Heart left ventricle (tissue), 16 donors: ENCODE measurements around the gene ZFAND3. TPM values are rescaled to one million over a fixed set of nuclear protein-coding genes. Genes with fewer than 3 reads are reported as not detected.
"Not testable (repeated sequence)": the region's sequence is repeated elsewhere in the genome, so short reads cannot be mapped to it uniquely, and the experiment has no call there.

Source experiments
- ATAC-seq, 4 donors: fragments of 200-7000 bp; cut with Tn5 transposase; one replicate each; pipeline ENCODE4 v1.9.1; 2020 to 2022; ENCODE audit warnings: moderate library complexity in 4 of 4, mild to moderate bottlenecking in 3 of 4, moderate number of reproducible peaks in 1 of 4
- DNase-seq, 5 donors: peaks; one replicate each; pipeline ENCODE4 v3.0.0-alpha.2; 2020
- H3K27ac ChIP-seq, 12 donors: fragments of 200-600 bp; sonication (generic) in 4 of 12; one replicate each; pipeline versions ENCODE4 v1.5.0 to v1.8.0; 2016 to 2022; ENCODE audit warnings: mild to moderate bottlenecking in 2 of 12
- H3K27me3 ChIP-seq, 9 donors: fragments of 200-600 bp; sonication (generic) in 2 of 9; one replicate each; pipeline versions ENCODE4 v1.5.1 to v1.8.0; 2016 to 2022; ENCODE audit warnings: mild to moderate bottlenecking in 3 of 9
- H3K36me3 ChIP-seq, 9 donors: fragments of 200-600 bp; sonication (generic) in 2 of 9; one replicate each; pipeline versions ENCODE4 v1.5.0 to v1.8.0; 2018 to 2022; ENCODE audit warnings: mild to moderate bottlenecking in 2 of 9
- H3K4me1 ChIP-seq, 12 donors: fragments of 200-600 bp; sonication (generic) in 4 of 12; one replicate each; pipeline versions ENCODE4 v1.5.0 to v1.8.0; 2016 to 2022; ENCODE audit warnings: mild to moderate bottlenecking in 3 of 12
- H3K4me3 ChIP-seq, 12 donors: fragments of 200-600 bp; sonication (generic) in 4 of 12; one replicate each; pipeline versions ENCODE4 v1.5.0 to v1.8.0; 2017 to 2022; ENCODE audit warnings: mild to moderate bottlenecking in 9 of 12, moderate library complexity in 4 of 12
- H3K9me3 ChIP-seq, 12 donors: fragments of 200-600 bp; sonication (generic) in 4 of 12; one replicate each; pipeline versions ENCODE4 v1.5.0 to v1.8.0; 2016 to 2022; ENCODE audit warnings: mild to moderate bottlenecking in 1 of 12
- POLR2A ChIP-seq, 2 donors: fragments of 450-650 bp; IDR thresholded peaks; one replicate each; pipeline ENCODE4 v1.6.1; 2017; ENCODE audit warnings: antibody characterized with exemption in 2 of 2, mild to moderate bottlenecking in 2 of 2, moderate library complexity in 2 of 2
- WGBS, 4 donors: extraction: QIAGEN DNeasy Blood & Tissue Kit in 2 of 4; methylation state at CpG; one replicate each; pipeline versions ENCODE4 v1.1.5 to v1.1.7; 2013 to 2018; 5-methylcytosine and 5-hydroxymethylcytosine counted together
- intact Hi-C, 10 donors: fragments of 100-400 bp; cut with DNase I; formaldehyde crosslinking; loops; one replicate each; pipeline versions ENCODE4 v1.11.1 to v1.14.2; 2022
- polyA plus RNA-seq, 2 donors: library from polyadenylated mRNA; stranded (reverse); fragments of 200-250 nt; gene quantifications; one replicate each; pipeline ENCODE4 v1.2.3, GENCODE V29; 2013
- total RNA-seq, 9 donors: library from RNA; depleted of rRNA in 2 of 9; stranded (reverse); fragments of >200 nt in 2 of 9; fragmentation: NEBNext Ultra II Directional in 3 of 9; extraction: Animal tissue kit (Norgen Biotek cat#: 25700) in 3 of 9; gene quantifications; one replicate each; pipeline versions ENCODE4 v1.1.0 to v1.2.4, GENCODE V29; 2016 to 2023
- TF ChIP-seq, protein P1 (sequence below), 12 donors: fragments of 200-600 bp; sonication (generic) in 4 of 12; IDR thresholded peaks; one replicate each; pipeline versions ENCODE4 v1.5.0 to v1.8.0; 2018 to 2022; ENCODE audit warnings: antibody characterized with exemption in 12 of 12, mild to moderate bottlenecking in 5 of 12
- donor health status: ischemic (EF 13 %, LVEDD 7.1; RV severe dilation, severe dysfunction).
- donor health status: healthy with polysubstance abuse.
- donor health status: DM: no; HTN: yes; CAD: no.
- donor health status: DM: no; HTN: no; CAD: no.
- donor health status: ischemic (EF 25% LVEDD 6.9; RV normal size, moderate dysfunction).
- donor health status: ischemic (EF 25% LVEDD 5.7; RV mildly dilated, moderate dysfunction).
- donor health status: healthy.
- donor health status: DM: yes; HTN: yes; CAD: no.
- donor health status: ischemic (EF 35%, LVEDD 5.7; RV mildly dilated, moderate dysfunction).
- donor health status: nonischemic (EF 11% LVEDD 7.7; RV severe dilation, severe dysfunction).
- donor health status: DM: yes; HTN: yes; CAD: no.
- donor health status: PGD.
- donor health status: ischemic (EF 29% LVEDD 5.4; RV normal size, mild dysfunction).
- donor health status: nonischemic (EF 23%, LVEDD 6.1; RV moderate dilation, normal function).

Gene ZFAND3
- total and polyA plus RNA-seq, 11 donors: 29.1 to 114 (median 88.2) TPM

DNA sequence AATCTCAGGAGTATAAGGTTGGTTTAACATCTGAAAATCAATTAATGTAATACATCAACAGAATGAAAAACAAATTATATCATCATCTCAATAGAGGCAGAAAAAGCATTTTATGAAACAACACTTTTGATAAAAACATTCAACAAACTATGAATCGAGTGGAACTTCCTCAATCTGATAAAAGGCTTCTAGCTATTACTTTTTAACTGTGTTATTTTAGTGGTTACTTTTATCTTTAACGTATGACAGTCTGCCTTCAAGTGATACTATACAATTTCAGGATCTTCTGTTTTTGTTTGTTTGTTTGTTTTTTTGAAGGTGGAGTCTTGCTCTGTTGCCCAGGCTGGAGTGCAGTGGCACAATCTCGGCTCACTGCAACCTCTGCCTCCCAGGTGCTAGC is 73.7 kb downstream of the ZFAND3 start:
- intact Hi-C loops: no loop called here
- ATAC-seq (no peak), DNase-seq (no peak)
- peaks cover 0 to 24% (median 6%) of the 10 kb centered on the region in 12 donors for H3K9me3 ChIP-seq
- TF ChIP-seq, protein P1, sequence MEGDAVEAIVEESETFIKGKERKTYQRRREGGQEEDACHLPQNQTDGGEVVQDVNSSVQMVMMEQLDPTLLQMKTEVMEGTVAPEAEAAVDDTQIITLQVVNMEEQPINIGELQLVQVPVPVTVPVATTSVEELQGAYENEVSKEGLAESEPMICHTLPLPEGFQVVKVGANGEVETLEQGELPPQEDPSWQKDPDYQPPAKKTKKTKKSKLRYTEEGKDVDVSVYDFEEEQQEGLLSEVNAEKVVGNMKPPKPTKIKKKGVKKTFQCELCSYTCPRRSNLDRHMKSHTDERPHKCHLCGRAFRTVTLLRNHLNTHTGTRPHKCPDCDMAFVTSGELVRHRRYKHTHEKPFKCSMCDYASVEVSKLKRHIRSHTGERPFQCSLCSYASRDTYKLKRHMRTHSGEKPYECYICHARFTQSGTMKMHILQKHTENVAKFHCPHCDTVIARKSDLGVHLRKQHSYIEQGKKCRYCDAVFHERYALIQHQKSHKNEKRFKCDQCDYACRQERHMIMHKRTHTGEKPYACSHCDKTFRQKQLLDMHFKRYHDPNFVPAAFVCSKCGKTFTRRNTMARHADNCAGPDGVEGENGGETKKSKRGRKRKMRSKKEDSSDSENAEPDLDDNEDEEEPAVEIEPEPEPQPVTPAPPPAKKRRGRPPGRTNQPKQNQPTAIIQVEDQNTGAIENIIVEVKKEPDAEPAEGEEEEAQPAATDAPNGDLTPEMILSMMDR (IDR thresholded peaks at IDR 0.05): no peak
- no peak for TF ChIP-seq POLR2A (IDR thresholded peaks at IDR 0.05)
- H3K27me3 ChIP-seq: no peaks in the 10 kb centered on the region
- no peak overlapping the region for H3K4me3 ChIP-seq
- no peak overlapping the region for H3K27ac ChIP-seq
- whole genome bisulfite sequencing, 4 donors: 89 to 90% (median 89%) methylated on average over 3 of the region's 3 CpGs
- peaks cover 0 to 32% (median 17%) of the 10 kb centered on the region in 12 donors for H3K4me1 ChIP-seq
- peaks cover 0 to 7% (median 0%) of the 10 kb centered on the region in 9 donors for H3K36me3 ChIP-seq

DNA sequence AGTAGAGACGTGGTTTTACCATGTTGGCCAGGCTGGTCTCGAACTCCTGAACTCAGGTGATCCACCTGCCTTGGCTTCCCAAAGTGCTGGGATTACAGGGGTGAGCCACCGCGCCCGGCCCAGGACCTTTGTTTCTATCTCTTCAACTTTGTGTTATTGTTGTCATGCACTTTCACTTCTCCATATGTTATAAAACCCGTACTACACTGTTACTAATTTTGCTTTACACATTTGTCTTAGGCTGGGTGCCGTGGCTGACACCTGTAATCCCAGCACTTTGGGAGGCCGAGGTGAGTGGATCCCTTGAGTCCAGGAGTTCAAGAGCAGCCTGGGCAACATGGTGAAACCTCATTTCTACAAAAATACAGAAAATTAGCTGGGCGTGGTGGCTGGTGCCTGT is 74.2 kb downstream of the ZFAND3 start:
- intact Hi-C loops, H3K27me3 ChIP-seq, H3K36me3 ChIP-seq, ATAC-seq, DNase-seq, H3K4me3 ChIP-seq, H3K27ac ChIP-seq: not testable (repeated sequence)
- WGBS, 4 donors: 93 to 96% (median 95%) methylated on average over 9 of the region's 9 CpGs
- Histone ChIP-seq H3K4me1 (peaks cover 0 to 27% (median 13%) of the 10 kb centered on the region in 12 donors), H3K9me3 (peaks cover 0 to 24% (median 6%) of the 10 kb centered on the region in 12 donors)

DNA sequence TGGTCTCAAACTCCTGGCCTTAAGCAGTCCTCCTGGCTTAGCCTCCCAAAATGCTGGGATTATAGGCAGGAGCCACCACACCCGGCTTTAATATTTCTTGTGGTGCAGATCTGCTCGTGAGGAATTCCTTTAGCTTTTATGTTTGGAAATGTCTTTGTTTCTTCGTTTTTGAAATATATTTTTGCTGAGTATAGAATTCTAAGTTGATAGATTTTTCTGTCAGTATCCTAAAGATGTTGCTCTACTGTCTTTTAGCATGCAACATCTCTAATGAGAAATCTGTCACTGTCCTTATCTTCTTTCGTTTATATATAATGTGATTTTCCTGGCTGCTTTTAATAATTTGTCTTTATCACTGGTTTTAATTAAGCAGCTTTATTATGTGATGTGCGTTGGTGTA is 75.1 kb downstream of the ZFAND3 start:
- Histone ChIP-seq H3K9me3 (peaks cover 0 to 24% (median 6%) of the 10 kb centered on the region in 12 donors), H3K4me3 (no peak overlapping the region), H3K27ac (no peak overlapping the region), H3K36me3 (peaks cover 0 to 7% (median 0%) of the 10 kb centered on the region in 9 donors), H3K4me1 (peaks cover 0 to 18% (median 6%) of the 10 kb centered on the region in 12 donors), H3K27me3 (no peaks in the 10 kb centered on the region)
- intact Hi-C loops: no loop called here
- WGBS, 4 donors: 92 to 96% (median 95%) methylated on average over 5 of the region's 5 CpGs
- TF ChIP-seq POLR2A (IDR thresholded peaks at IDR 0.05): no peak
- TF ChIP-seq, protein P1 (IDR thresholded peaks at IDR 0.05): no peak
- no peak for DNase-seq
- ATAC-seq: no peak

DNA sequence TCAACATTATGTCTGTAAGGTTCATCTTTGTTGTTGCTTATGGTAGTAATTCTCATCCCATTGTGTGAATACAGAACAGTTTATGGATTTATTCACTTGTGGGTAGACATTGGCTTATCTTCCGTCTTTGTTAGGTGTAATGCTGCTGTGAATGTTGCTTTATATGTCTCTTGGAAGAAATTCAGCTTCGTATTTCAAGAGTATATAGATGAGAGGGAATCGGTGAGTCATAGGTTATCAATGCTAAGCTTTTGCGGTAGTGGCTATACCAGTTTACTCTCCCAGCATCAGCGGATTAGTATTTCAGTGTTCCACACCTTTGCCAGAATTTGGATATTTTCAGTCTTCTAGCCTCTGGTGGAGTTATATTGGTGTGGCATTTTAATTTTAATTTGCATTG is 77.8 kb downstream of the ZFAND3 start:
- Histone ChIP-seq H3K27ac (no peak overlapping the region), H3K36me3 (peaks cover 0 to 7% (median 0%) of the 10 kb centered on the region in 9 donors), H3K4me3 (no peak overlapping the region), H3K9me3 (peaks cover 0 to 24% (median 6%) of the 10 kb centered on the region in 12 donors), H3K27me3 (no peaks in the 10 kb centered on the region), H3K4me1 (peaks cover 0 to 11% (median 0%) of the 10 kb centered on the region in 12 donors)
- TF ChIP-seq, protein P1 (IDR thresholded peaks at IDR 0.05): no peak
- no peak for TF ChIP-seq POLR2A (IDR thresholded peaks at IDR 0.05)
- 91 to 95% (median 94%) methylated on average over 5 of the region's 5 CpGs for WGBS, 4 donors
- ATAC-seq (no peak), DNase-seq (no peak)
- intact Hi-C loops: loop anchor here in 1 of 10 donors (5.0 kb wide), 1 partner anchor 75 kb away; no protein-coding TSS in a partner anchor
